DOHH2 (cell line): ENCODE results near the gene SOCS6.

Experiments
- H3F3A ChIP-seq: fragments of 200-600 bp; sonication (generic), shearing (Covaris generic); 2 replicates; pipeline ENCODE4 v1.6.0; 2016; ENCODE audit warnings: antibody characterized with exemption, mild to moderate bottlenecking; ENCODE audit not compliant: control insufficient read depth, insufficient read depth
- H3K27ac ChIP-seq: fragments of 200-600 bp; sonication (generic); 2 replicates; pipeline ENCODE4 v1.5.1; 2014; ENCODE audit warnings: low read depth, mild to moderate bottlenecking, low read length, moderate library complexity
- H3K27me3 ChIP-seq: fragments of 200-600 bp; sonication (generic); 2 replicates; pipeline ENCODE4 v1.6.1; 2014; ENCODE audit warnings: mild to moderate bottlenecking, low read length, mixed read lengths; ENCODE audit not compliant: control insufficient read depth
- H3K36me3 ChIP-seq: fragments of 200-600 bp; sonication (generic); 2 replicates; pipeline ENCODE4 v1.6.1; 2014; ENCODE audit warnings: mild to moderate bottlenecking, low read length, moderate library complexity, mixed read lengths; ENCODE audit not compliant: control insufficient read depth
- H3K4me1 ChIP-seq: fragments of 200-600 bp; sonication (generic); 2 replicates; pipeline ENCODE4 v1.6.1; 2014; ENCODE audit warnings: mild to moderate bottlenecking, low read length, mixed read lengths; ENCODE audit not compliant: control insufficient read depth
- H3K4me2 ChIP-seq: fragments of 200-600 bp; sonication (generic); 2 replicates; pipeline ENCODE4 v1.6.0; 2014; ENCODE audit warnings: mild to moderate bottlenecking, low read length, moderate library complexity
- H3K4me3 ChIP-seq: fragments of 200-600 bp; sonication (generic); 2 replicates; pipeline ENCODE4 v1.5.1; 2014; ENCODE audit warnings: mild to moderate bottlenecking, low read length, mixed read lengths
- H3K79me2 ChIP-seq: fragments of 200-600 bp; sonication (generic); 2 replicates; pipeline ENCODE4 v1.6.1; 2014; ENCODE audit warnings: mild to moderate bottlenecking, low read length, mixed read lengths; ENCODE audit not compliant: control insufficient read depth
- H3K9me2 ChIP-seq: fragments of 200-600 bp; sonication (generic); replicated peaks from 2 replicates; pipeline ENCODE4 v1.6.1; 2014; ENCODE audit warnings: mild to moderate bottlenecking, low read length, mixed read lengths; ENCODE audit not compliant: control insufficient read depth
- H3K9me3 ChIP-seq: fragments of 200-600 bp; sonication (generic); 2 replicates; pipeline ENCODE4 v1.6.1; 2014; ENCODE audit warnings: antibody characterized with exemption, low read length, mixed read lengths; ENCODE audit not compliant: control insufficient read depth, insufficient read depth
- H4K20me1 ChIP-seq: fragments of 200-600 bp; sonication (generic); 2 replicates; pipeline ENCODE4 v1.6.0; 2014; ENCODE audit warnings: low read depth, mild to moderate bottlenecking, antibody characterized with exemption, low read length, moderate library complexity; ENCODE audit not compliant: control insufficient read depth, insufficient read depth
- CTCF ChIP-seq: fragments of 200-600 bp; sonication (generic); IDR thresholded peaks from one replicate; pipeline ENCODE4 v1.5.1; 2014; ENCODE audit warnings: antibody characterized with exemption, mild to moderate bottlenecking, low read depth, low read length; ENCODE audit not compliant: poor library complexity, severe bottlenecking
- EZH2phosphoT487 ChIP-seq: fragments of 200-600 bp; sonication (generic); IDR thresholded peaks from 2 replicates; pipeline ENCODE4 v1.6.1; 2017; ENCODE audit warnings: borderline replicate concordance, mild to moderate bottlenecking, antibody characterized with exemption, low read length, moderate library complexity, mixed read lengths

The SOCS6 gene

GRCh38 chr18:70368903-70369302, 80.1 kb downstream of the SOCS6 start:
- H3K27ac ChIP-seq: no peak overlapping the region
- H4K20me1 ChIP-seq: no peaks in the 10 kb centered on the region
- no peaks in the 10 kb centered on the region for H3F3A ChIP-seq
- H3K4me2 ChIP-seq: no peak overlapping the region
- H3K4me3 ChIP-seq: no peak overlapping the region
- no peaks in the 10 kb centered on the region for H3K9me3 ChIP-seq
- H3K4me1 ChIP-seq: no peaks in the 10 kb centered on the region
- H3K27me3 ChIP-seq: no peaks in the 10 kb centered on the region
- TF ChIP-seq CTCF (no peak), EZH2phosphoT487 (no peak)
- H3K36me3 ChIP-seq: no peaks in the 10 kb centered on the region
- H3K9me2 ChIP-seq: no peaks in the 10 kb centered on the region
- no peaks in the 10 kb centered on the region for H3K79me2 ChIP-seq

- Histone ChIP-seq H4K20me1 (no peaks in the 10 kb centered on the region), H3K27ac (no peak overlapping the region), H3K4me1 (no peaks in the 10 kb centered on the region), H3F3A (no peaks in the 10 kb centered on the region), H3K36me3 (no peaks in the 10 kb centered on the region), H3K4me3 (no peak overlapping the region), H3K9me2 (no peaks in the 10 kb centered on the region), H3K79me2 (no peaks in the 10 kb centered on the region), H3K27me3 (no peaks in the 10 kb centered on the region), H3K9me3 (no peaks in the 10 kb centered on the region), H3K4me2 (no peak overlapping the region)
- no peak for TF ChIP-seq EZH2phosphoT487
- no peak for TF ChIP-seq CTCF
Observed at GRCh38 chr18:70370762-70371733, 82.2 kb downstream of the SOCS6 start.

DNA sequence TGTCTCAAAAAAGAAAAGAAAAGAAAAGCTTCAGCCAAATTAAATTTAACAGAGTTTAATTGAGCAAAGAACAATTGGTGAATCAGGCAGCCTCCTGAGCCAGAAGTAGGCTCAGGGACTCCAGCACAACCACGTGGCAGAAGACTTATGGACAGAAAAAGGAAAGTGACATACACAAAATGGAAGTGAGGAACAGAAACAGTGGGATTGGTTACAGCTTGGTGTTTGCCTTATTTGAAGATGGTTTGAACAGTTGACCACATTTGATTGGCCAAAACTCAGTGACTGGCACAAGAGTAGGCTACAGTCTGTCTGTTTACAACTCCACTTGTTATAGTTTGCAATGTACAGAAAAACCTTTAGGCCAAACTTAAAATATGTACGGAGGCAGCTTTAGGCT, 83.1 kb downstream of the SOCS6 start:
- Histone ChIP-seq H3K9me2 (no peaks in the 10 kb centered on the region), H3K79me2 (no peaks in the 10 kb centered on the region), H3K4me2 (no peak overlapping the region), H3K4me3 (no peak overlapping the region), H3K4me1 (no peaks in the 10 kb centered on the region), H3F3A (no peaks in the 10 kb centered on the region), H3K27ac (no peak overlapping the region), H3K27me3 (no peaks in the 10 kb centered on the region), H3K36me3 (no peaks in the 10 kb centered on the region), H4K20me1 (no peaks in the 10 kb centered on the region), H3K9me3 (no peaks in the 10 kb centered on the region)
- TF ChIP-seq EZH2phosphoT487 (no peak), CTCF (no peak)
